TTC549 (cell line): ENCODE results near the gene LUZP2.

Experiments
- FAIRE-seq: peaks from 2 replicates; lab custom pipeline; 2012; peaks lifted over from hg19 to GRCh38; lab: Jason Lieb, UNC

Gene LUZP2

DNA sequence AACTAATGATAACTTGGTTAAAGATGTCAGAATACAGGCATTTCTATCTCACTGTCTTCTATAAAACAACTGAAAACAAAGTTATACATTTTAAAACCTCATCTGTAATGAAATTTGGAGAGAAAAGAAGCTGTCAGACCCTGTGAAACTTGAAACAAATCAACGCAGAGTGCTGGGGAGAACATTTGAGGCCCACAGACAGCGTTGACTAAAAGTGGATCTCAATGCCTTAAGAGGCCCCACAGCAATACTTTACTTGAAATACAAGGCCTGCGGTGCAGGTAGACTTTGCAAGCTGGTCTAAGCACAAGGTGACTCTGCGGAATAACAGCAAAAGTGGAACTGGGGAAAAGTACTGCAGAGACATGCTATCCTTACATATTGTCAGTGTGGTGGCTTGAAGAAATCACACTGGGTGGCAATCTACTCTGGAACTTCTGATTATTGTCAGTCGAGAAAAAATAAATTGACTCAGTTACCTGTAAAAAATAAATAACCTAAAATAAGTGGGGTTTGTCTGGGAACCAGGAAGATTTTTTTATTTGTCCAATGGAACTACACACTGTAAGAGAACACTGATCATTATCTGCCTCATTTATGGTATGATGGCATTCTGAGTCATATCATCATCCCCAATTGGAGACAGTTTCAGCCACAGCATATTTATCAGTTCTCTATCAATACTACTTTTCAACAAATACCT, 138.9 kb downstream of the LUZP2 start:
- FAIRE-seq = no peak

DNA sequence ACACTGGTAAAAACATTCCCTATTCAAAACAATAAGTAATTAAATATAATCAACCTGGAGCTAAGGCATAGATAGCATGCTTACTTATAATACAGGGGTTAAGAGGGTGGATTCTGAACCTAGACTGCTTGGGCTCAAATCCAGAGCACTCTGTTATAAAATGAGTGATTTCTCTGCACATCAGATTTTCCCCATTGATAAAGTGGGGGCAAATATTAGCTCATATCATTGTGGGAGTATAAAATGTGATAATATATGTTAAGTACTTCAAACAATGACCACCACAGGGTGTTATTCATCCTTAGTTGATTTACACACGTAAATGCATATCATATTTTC, 139.4 kb downstream of the LUZP2 start:
- no peak for FAIRE-seq

- FAIRE-seq = no peak
Measured at GRCh38 chr11:24637520-24637919, 140.7 kb downstream of the LUZP2 start.

- FAIRE-seq = no peak
Measured at GRCh38 chr11:24642648-24643047, 145.8 kb downstream of the LUZP2 start.

- FAIRE-seq = no peak
Measured at GRCh38 chr11:24645563-24645962, 148.7 kb downstream of the LUZP2 start.

DNA sequence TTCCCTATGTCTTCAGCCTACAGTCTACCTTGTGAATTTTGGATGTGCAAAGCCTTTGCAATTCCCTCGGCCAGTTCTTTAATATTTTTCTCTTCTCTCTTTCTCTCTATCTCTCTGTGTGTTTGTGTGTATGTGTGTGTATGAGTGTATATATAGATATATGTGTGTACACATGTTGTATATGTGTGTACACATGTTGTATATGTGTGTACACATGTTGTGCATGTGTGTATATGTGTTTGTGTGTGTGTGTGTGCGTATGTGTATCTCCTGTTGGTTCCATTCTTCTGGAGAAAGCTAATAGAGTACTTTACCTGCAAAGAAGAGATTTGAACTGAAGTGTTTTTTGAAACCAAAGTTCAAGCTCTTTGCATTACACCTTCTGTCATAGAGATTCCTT, 155.0 kb downstream of the LUZP2 start:
- FAIRE-seq = no peak

DNA sequence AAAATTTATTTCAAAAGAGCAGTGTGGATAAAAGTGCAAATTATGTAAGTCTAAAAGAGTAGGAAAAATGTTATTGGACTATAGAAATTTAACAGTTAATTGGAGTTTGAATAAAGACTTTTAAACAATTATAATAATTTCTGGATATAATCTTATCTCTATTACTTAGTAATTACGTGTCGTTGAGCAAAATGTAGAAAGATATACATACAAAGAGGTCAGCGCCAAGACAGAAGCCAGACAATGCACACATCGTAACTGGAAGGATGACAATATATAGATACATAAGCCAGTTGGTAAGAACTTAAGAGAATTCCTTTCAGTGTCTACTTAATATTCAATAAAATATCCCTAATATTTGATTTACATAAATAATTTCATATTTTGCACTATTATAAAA, 157.0 kb downstream of the LUZP2 start:
- no peak for FAIRE-seq

DNA sequence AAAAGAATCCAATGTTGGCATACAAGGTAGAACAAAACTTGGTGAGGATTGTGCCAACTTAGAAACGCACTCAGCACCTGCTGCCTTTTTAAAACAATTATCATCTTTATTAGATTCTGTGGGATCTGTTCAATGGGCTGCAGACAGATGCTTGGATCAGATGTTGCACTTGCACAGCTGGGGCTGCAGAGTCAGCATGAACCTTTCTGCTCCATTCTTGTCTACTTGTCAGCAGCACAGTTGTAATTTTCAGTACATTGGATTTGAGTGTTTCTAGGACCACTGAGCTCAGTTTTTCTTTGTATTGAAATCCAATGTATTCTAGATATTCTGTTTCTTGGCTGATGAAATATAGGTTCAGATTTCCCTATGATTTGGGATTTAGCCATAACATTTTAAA, 164.5 kb downstream of the LUZP2 start:
- no peak for FAIRE-seq

GRCh38 chr11:24664399-24664798, 167.5 kb downstream of the LUZP2 start:
- no peak for FAIRE-seq

DNA sequence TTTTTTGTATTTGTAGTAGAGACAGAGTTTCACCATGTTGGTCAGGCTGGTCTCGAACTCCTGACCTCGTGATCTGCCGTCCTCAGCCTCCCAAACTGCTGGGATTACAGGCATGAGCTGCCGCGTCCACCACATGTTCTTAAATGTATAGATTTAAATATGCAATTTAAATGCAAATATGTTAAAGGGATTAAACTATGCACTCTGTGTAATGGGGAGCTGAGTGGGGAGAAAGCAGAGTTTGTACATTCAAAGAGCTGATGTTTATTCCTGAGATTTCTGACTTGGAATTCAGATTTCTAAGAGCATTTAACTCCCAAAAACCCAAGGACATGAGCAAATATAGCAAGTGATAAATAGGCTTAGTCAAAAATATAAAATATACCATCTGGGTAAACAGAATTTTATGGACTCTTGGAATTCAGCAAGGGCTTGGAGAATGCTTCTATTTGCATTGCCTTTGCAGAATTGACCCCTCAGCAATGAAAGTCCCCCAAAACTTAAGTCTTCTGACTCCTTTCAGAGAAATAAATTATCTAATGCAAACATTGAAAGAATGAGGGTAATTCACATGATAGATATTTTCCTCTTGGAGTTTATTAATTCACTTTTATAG, 170.6 kb downstream of the LUZP2 start:
- no peak for FAIRE-seq

DNA sequence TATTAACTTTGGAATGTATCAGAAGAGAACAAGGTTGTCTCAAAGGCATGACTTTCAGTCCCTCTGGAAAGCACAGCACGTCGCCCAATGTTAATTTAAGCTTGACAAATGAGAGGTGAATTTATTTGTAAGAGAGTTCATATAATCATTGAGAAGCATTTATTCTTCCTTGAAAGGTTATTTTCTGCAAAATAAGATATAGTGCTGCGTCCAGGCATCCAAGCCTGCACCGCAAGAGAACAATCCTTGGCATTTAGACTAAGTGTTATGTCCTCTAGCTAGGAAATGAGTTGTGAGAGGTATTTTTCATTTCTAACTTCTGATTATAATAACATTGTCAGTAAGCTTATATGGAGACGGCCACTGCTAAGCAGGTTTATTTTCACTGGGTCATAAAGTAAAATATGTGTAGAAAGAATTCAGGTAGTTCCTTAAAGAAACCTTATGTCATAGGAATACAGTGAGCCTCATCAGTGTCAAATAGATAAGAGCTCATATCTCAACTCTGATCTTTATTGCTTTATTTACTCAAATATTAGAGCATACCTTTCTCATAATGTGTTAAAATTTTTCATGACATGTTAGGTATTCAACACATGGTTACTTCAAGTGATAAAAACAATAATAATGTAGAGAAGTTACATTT, 182.0 kb downstream of the LUZP2 start:
- no peak for FAIRE-seq

- no peak for FAIRE-seq
Measured at GRCh38 chr11:24679821-24680351, 183.0 kb downstream of the LUZP2 start.

GRCh38 chr11:24683583-24683982, 186.7 kb downstream of the LUZP2 start:
- no peak for FAIRE-seq

- no peak for FAIRE-seq
Measured at GRCh38 chr11:24685821-24686220, 189.0 kb downstream of the LUZP2 start.

DNA sequence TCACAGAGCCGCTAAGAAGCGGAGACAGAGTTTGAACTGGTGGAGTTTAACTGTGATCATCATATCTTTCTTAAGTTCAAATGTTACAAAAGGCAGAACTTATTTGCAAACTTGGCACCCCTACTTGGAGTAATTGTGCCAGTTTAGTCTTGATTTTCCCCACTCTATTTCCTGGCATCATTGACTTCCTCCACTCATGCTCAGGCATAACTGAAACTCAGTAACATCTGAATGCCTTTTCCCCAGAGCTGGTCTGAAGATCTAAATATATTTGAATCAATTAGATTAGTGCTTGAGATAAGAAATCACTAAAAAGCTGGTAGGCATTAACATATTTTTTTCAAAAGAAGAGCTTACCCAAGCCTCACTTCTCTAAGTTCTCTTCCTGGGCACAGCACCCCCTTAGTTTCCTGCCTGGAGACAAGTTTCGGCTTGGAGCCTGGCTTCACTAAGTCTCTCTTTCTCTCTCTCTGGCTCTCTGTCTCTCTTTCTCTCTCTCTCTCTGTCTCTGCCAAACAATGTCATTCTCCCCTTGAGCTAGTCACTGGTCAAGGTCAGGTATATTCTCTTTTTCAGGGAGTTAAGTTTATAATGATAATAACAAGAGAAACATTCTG, 190.8 kb downstream of the LUZP2 start:
- FAIRE-seq = no peak

DNA sequence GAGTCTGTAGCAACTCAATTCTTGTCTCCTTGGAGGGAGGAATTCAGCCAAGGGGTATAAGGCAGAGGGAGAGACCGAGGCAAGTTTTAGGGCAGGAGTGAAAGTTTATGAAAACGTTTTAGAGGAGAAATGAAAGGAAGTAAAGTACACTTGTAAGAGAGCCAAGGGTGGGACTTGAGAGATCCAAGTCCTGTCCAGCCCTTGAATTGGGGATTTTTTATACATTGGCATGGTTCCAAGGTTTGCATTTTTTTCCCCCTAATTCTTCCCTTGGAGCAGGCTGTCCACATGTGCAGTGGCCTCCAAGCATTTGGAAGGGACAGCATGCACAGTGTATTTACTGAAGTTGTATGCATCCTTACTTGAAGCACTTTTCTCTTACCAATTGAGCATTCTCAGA, 192.1 kb downstream of the LUZP2 start:
- FAIRE-seq = no peak

DNA sequence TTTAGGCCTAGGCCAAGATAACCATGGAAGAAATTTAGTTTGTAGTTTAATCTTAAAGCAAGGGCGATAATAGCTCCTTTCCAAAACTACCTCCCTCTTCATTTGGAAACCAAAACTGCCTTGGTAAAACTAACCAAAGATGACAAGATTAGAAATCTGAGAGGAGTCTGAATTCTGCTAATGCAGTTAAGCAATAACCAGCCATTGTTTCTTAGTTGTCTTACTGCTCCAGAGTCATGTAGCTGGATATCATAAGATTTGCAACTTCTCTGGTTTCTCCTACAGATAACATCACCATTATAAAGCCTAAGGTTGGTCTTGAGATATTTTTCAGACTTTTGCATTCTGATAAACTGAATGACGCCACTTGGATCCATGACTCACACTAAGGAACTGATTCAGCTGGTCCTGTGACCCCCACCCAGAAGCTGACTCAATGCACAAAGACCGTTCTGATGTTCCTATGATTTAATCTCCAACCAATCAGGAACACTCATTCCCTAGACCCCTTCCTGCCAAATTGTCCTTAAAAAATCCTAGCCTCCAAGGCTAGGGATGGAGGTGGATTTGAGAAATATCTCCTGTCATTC, 200.8 kb downstream of the LUZP2 start:
- FAIRE-seq = no peak

DNA sequence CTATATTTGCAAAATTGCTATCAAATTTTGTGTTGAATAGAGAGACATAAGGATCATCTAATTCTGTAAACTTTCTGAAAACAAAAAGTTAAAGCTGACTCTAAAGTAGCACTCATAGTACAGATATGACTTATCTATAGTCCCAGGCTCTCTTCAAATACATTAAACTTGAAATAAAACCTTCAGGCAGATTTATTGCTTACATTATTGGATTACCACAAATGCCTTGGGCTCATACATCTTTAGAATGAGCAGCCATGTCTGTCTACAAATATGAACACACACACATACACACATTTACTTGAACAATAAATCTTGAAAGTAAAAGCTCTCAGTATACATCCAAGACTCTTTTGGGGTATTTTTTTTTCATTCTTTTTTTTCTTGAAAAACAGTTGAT, 207.9 kb downstream of the LUZP2 start:
- FAIRE-seq = no peak

GRCh38 chr11:24705474-24705873, 208.6 kb downstream of the LUZP2 start:
- FAIRE-seq = no peak

DNA sequence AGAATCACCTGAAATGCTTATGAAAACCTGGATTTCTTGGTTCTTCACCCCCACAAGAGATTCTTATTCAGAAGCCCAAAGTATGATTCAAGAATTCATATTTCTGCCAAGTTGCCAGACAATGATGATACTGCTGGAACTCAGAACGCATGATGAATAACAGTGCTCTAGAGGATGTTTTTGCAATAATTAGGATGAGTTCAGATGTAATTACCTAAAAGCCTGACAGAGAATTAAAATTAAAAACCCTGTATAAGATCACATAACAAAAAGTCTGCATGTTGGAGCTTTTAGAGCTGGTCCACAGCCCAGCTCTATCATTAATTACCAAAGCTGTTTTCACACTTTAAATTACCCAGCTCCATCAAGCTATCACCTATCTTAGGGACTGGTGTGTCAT, 211.8 kb downstream of the LUZP2 start:
- FAIRE-seq = no peak

- no peak for FAIRE-seq
Measured at GRCh38 chr11:24709928-24710565, 213.2 kb downstream of the LUZP2 start.

DNA sequence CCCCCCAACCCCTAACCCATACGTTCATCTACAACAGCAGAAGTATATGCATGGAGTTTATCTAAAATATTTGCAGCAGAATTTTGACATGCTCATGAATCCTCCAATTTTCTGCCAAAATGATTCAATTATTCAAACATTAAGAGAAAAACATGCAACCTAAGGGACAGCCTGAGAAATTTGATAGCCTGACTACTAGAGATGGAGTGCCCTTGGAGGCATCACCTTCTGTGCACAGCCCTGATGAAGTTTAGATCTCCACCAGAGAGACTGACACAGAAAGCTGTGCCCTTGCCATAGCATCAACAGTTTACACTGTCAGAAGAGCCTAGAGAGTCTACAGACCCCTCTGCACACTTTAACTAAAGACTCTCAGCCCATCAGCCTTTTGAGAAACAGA, 217.7 kb downstream of the LUZP2 start:
- FAIRE-seq = no peak
